NCI-H1930 (cell line): ENCODE measurements around the gene WFS1.
A peak's percentile ranks its signal among the peaks of the same experiment; 100 is the strongest.

Source experiments
- DNase-seq, 2 experiments: peaks; one replicate each; lab custom pipeline; 2025; lab: John Stamatoyannopoulos, UW

WFS1 gene

DNA sequence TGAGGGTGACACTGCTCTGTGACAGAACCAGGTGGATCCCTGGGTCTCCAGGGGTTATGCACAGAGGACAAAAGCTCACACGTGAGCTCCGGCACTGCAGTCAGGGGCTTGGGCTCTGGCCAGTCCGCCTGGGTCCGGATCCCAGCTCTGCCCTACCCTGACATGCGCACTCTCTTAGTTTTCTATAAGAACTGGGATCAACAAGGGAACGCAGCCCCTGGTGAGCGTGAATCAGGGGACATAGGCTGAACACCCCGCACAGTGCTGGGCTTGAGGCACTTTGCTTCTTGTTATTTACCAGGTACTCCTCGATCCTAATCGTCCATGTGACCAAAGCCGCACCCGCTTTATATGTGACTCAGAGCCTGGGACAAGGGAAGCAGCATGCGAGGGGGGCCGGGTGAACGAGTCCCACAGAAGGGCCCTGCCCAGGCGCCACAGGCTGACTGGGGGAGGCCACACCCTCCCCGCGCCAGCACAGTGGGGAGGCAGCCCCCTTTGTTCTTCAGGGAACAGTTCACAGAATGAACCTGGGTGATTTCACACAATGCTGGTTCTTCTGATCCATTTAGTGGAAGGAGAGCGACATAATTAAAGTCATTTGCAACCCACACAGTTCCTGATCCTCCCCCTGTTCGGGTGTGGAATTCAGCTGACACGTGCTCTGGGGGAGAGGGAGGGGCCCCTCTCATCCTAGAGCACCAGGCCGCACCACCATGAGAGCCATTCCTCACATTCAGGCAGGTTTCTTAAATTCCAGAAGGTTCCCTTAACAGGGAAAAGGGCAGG is 55.5 kb downstream of the WFS1 start:
- no peak for DNase-seq

DNA sequence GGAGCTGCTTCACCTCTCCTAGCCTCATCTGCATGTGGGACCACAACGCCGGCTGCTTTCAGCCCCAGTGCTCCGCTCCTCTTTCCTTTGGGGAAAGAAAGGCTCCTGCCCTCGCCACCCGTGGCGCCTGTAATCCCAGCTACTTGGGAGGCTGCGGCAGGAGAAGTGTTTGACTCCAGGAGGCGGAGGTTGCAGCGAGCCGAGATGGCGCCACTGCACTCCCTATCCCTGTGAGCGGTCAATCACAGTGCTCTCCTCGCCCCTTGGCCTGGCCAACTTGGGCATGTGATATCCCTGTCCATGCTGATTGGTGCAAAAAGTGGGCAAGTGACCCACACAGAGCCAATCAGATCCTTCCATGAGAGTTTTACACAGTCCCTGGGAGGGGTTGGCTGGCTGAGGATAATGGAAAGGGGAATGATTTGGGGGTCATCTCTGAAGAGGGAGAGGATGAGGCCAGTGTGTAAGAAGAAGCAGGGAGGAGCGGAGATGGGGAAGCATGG is 56.2 kb downstream of the WFS1 start:
- DNase-seq: no peak

DNA sequence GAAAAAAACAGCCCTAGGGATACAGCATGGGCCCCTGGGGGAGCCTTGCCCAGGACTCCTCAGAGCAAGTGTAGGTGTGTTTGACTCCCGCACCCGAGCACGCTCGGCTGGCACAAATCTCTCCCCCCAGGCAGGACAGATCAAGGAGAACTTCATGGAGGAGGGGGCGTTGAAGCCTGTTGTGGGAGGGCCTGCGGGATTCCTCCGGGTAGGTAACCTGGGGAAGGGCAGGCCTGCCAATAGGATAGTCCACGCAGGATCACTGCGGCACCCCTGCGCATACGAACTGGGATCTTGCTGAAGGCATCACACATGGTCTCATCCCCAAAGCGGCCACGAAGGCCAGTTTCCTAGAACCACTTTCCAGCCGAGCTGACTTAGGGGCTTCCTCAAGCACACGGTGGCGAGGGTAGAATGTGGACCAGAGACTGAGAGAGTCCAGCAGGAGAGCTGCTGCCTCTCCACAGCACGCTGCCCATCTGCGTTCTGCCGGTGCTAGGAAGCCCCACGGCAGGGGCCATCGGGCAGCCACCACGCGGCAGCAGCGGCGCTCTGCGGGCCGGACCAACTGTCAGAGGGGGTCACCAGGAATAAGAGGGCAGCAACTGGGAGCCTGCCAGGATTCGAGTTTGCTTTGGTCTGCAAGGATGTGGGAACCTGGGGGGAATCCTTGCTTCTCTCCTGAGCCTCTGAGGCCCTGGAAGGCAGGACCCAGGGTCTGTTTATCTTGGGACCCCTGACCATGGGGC is 56.8 kb downstream of the WFS1 start:
- no peak for DNase-seq

DNA sequence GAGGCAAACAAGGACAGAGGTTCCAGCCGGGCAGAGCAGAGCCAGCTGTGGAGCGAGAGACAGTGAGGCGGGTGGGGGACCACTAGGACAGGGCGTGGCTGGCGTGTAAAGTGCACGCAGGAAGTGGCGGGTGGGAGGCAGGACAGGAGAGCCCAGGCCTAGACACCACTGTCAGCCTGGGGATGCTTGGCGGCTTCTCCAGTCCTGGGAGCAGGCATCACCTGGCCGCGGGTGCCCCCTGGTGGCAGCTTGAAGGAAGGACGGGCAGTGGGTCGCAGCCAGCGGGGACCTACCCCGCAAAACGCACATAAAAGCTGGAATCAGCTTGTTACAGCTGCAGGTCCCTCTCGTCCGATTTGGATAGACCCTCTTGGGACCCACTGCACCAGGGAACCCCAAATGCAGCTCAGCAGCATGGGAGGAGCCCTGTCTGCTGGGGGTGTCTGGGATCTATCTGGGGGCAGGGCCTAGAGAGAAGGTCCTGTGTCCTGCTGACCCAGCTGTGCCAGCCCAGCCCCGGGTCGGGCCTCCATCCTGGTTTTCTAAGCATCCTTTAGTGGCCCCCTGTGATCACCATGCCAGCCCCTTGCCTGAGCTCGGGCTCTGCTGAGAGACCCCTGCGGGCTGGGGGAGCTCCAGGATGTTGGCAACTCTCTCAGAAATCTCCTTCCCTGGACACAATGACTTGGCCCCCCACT is 57.7 kb downstream of the WFS1 start:
- DNase-seq: peak; percentile 39 to 58

DNA sequence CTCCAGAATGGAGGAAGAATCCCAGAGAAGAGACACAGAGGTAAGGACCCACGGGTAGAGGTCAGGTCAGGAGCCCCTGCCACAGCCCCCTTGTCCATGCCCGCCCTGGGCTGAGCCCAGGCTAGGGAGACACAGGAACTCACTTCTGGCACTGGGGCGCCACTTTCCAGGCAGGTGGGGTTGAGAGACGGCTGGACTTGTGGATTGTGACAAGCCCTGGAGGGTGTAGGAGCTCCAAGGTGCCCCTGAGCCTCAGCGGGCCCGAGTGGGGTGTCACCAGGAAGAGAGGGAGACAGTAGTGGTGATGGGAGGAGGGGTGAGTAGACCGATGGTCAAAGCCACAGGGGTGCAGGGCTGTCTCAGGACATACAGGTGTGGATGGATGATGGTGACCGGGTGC is 58.9 kb downstream of the WFS1 start:
- no peak for DNase-seq

DNA sequence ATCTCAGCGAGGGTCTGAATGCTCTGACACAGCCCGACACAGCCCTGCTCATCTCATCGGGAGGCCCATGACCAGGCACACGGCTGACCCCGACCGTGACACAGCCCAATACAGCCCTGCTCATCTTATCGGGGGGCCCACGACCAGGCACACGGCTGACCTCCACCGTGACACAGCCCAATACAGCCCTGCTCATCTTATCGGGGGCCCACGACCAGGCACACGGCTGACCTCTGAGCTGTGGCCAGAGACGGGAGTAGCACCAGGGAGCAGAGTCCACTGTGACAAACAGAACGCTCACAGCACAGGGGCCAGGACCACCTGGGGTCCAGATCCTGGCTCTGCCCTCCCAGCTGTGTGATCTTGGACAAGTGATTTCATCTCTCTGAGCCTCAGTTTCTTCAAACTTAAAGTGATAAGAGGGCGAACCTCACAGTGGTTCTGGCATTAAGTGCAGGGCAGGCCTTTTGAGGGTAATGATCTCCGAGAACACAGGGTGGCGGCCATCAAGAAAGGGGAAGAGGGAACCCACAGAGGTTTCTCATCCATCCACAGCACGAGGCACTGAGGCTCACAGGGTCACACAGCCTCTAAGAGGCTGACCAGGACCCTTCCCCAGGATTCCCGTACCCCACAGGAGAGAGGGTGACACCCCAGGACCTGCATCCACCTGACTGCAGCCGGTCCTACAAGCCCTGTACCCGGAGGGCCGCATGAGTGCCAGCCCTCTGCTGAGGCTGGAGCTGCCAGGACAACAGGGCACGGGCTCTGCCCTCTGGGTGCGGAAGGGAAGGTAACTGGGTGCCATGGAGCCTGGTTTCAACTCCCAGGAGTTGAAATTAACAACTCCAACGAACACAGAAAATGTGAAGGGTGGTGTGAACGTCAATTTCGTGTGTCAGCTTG is 60.1 kb downstream of the WFS1 start:
- DNase-seq: no peak

DNA sequence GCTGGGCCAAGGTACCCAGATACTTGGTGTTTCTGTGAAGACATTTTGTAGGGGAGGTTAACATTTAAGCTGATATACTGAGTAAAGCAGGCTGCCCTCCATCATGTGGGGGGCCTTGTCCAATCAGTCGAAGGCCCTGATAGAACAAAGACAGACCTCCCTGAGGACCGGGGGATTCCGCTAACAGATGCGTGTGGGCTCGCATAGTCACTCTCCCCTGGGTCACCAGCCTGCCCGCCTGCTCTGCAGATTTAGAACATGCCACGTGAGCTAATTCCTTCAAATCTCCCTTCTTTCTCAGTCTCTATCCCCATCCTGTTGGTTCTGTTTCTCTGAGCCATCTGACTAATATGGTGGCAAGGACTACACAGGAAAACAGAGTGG is 60.7 kb downstream of the WFS1 start:
- no peak for DNase-seq

DNA sequence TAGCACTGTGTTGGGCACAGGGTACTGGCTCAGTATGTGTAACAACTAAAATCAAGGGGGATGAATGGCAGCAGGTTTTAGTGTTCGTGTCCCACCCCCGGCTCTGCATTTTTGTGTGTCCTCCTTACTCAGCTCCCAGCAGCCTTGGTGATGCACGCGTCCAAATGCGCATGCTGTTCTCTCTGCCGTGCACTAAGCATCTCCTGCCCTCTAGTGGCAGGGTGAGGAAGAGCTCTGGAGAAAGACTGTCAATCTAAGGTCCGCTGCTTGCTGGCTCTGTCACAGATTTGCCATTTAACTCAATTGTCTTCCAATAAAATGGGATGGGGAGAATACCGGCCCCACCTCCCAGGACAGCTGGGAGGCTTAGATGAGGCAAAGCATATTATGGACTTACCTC is 61.4 kb downstream of the WFS1 start:
- peak in 1 of 2 experiments; percentile 9 for DNase-seq

DNA sequence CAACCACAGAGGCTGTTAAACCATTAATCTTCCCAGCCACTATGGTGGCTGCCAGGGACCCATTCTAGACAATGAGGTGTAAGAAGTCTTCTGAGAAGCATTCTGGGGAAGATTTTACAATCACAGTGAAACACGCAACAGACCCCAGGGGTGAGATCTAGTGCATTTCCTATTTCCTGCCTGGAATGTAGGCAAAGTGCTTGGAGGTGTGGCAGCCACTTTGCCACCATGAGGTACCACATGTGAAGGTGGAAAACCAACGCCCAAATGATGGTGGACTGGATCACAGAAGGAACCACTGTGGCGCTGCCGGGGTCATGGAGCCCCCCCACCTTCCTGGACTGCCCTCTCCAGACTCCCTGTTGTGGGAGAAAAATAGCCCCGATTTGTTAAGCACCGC is 61.8 kb downstream of the WFS1 start:
- DNase-seq: no peak

DNA sequence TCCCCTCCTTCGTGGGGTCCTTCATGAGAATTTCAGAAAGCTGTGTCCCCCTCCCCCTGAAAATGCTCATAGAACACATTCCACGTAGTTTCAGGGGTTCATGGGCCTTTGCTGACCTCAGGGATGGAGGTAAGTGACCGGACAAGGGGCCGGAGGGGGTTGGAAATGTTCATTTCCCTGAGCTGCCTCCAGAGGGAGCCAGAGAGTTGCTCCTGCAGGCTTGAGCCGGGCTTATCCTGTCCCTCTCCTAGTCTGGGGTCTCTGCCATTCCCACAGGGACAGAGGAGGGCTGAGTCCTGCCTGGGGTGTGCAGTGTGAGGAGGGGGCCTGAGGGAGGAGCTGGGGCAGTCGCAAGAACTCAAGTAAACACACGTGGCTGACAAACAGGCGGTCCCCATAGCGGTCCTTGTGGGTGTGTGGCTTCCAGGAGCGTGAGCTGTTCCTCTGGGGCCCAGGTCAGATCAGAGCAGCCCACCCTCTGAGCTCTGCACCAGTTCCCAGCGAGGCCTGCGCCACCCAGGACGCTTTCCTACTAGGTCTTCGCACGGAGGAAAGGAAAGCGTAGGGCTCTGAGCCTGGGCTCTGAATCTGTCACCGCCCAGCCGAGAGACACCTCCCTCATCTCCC is 62.5 kb downstream of the WFS1 start:
- no peak for DNase-seq

DNA sequence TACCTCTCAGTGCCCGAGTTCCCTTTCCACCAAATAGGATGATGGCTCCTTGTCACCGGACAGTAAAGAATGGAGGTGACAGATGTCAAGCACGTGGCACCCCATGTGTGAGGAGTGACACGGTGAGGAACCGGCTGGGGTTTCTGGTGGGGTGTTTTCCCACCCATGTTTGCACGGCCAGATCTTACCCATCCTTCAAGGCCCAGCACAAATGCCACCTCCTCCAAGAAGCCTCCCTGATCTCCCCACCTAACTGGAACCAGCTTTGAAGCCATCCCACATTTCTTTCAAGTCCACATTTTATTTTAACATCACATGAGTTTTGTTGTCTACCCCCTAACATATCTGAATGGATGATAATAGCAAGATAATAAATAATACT is 63.0 kb downstream of the WFS1 start:
- no peak for DNase-seq

DNA sequence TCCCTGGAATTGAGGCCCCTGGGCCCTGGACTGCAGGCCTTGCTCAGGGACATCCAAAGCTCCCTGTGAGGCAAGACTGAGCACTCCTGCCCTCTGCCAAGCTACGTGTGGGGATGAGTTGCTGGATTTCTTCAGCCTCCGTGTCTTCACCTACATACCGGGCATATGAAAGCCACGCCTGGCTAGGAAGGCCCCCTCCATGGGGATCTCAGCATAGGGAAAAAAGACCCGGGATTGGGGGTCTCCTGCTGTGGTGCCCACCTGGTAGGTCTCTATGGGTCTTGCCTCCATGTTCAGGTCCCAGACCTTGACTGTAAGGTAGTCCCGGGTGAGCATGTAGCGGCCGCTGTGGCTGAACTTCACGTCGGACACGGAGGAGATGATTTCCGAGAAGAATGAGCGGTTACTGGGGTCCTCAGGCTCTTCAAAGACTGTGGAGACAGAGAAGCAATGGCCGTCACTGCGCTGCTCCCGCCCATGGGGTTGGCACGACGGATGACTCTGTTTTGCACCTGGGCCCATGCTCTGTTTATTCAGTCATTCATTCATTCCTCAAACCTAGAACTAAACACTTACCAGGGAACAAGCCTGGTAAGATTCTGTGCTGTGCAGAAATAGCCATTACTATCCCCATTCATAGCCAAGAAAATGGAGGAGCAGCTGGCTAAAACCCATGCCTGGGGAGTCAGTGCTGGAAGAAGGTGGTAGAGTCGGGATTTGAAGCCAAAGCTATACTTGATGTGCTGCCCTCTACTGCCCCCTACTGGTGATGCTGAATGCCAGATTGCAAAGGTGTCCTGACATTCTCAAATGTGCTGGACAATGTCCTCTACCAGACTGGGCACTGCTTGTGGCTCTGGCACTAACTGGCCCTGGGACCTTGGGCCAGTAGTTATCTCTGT is 63.9 kb downstream of the WFS1 start:
- DNase-seq: peak in 1 of 2 experiments; percentile 8

DNA sequence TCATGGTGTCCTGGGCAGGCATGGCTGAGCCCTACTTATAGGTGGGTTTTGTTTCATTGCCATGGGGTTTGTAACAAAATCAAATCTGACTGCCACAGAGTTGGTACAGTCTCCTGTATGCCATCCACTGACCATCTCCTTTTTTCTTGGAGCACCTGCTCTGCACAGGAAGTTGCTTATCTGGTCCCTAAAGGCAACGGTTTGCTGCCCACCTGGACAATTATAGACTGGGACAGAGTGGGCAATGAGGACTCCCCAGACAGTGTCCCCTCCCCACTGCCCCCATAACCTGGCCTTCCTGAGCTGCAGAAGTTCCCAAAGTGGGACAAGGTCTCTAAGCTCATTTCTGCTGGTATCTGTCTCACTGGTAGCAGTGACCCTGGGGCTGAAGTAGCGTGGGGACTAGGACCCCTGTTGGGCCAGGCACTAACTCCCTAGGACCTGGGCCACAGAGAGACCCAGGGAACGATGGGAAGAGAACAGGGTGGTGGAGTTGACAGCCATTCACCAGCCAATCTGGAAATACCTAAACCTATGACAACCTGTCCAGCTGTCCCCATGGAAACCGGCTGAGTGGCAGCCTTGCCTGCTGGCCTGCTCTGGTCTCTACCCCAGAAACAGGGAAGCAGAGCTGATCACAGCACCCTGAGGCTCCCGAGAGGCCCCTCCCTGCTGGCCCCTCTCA is 64.7 kb downstream of the WFS1 start:
- DNase-seq: no peak

DNA sequence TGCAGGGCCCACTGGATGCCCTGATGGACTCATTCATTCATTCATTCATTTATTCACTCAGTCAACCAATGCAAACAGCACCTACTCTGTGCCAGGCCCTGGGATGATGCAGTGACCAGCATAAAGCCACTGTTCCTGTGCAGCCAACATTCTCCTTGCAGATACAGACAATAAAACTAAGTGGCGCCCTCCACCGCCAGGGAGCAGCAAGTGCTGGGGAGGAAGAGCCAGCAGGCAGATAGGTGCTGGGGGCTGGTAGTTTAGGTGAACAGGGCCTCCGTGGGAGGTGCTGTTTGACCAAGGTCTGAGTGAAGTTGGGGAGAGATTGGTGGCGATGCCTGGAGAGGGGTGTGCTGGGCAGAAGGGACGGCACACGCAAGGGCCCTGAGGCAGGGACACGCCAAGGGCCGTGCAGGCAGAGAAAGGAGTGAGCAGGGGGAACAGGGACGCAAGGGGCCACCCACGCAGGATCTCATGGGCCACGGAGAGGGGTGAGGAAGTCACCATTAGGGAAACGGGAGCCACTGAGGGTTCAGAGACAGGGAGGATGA is 65.5 kb downstream of the WFS1 start:
- no peak for DNase-seq

DNA sequence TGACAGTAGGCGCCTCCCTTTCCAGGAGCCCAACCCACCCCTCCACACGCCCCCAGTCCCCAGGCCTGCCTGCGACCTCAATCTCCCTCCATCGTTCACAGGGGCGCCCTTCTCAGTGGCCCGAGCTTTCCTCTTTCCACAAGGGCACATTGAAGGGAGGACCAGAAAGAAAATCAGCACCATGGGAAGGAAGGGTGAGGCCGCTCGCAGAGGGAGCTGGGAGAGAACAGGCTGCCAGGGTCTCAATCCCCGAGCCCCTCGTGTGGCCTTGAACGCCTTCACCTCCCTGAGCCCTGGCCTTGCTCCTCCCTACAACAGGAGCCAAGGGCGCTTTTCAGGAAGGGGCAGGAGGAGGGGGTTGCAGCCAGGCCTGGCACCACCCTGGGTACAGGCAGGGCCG is 66.5 kb downstream of the WFS1 start:
- DNase-seq: no peak

DNA sequence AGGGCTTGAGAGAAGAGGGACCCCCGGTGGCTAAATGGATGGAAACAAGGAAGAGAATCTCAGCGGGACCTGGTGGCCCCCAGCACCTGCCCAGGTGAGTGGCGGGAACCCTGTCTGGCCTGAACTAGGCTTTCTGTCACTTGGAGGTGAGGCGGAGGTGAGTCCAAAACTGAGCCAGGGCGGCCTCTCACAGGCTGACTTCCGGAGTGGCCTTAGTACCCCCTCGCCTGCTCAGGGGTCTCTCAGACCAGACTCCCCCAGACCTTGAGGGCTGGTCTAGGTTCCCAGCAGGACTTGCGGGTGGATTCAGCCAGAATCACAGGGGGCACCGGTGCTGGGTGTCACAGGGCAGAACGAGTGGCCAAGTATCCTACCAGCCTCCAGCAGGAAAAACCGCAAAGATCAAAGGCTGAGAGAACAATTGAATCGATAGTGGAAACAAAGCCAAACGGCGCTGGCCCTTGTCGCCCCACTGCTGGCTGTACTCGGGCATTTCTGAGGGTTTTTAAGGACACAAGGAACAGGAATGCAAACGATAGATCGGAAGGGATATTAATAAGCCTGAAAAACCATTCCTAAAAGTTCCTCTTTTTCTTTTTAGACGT is 67.8 kb downstream of the WFS1 start:
- DNase-seq: no peak

DNA sequence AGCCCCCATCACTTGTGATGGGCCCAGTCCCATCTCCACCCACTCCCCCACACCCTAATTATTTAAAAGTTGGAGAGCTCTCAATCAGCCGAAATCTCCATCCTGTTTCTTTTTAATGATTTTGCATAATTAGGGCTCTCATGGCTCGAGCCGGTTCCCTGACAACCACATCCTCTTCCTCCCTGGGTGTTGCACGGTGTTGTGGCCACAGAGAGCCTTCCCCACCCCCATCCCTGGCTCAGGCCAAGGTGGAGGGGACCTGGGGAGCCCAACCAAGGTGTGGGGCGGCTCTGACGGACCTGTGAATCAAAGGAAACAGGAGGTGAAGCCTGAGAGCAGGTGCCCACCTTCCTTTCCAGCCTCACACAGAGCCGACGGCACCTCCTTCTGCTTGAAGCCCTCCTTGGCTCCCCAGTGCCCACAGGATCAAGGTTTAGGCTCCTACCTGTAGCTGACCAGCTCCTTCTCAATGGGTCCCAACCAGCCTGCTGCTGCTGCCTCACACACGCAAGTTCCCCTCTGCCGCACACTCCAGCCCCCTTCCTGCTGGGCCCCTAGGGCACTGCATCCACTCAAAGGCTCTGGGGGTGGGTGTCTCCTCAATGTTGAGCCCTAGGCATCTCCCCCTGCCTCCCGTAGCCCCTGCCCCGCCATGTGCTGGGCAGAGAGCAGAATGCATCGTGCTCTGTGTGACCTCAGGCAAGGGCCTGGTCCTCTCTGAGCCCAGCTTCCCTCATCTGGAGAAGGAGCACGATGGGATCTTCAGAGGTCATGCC is 68.7 kb downstream of the WFS1 start:
- no peak for DNase-seq
